AG04450 (cell line): ENCODE data around the gene CHMP2A. TPM values are rescaled to one million over a fixed set of nuclear protein-coding genes. Genes with fewer than 3 reads are reported as not detected.
"Not testable (repeated sequence)": the region's sequence is repeated elsewhere in the genome, so short reads cannot be mapped to it uniquely, and the experiment has no call there.

Source experiments
- CTCF ChIA-PET: fragments of 300-600, 350-600 bp; formaldehyde crosslinking; extraction: SDS; loops from one replicate; lab custom pipeline; 2022; ENCODE audit warnings: antibody characterized with exemption, inconsistent platforms; lab: Charles Lee
- POLR2A ChIA-PET: fragments of 350-600 bp; formaldehyde crosslinking; extraction: SDS; loops from one replicate; lab custom pipeline; 2021; ENCODE audit warnings: antibody characterized with exemption, inconsistent platforms; lab: Yijun Ruan, JAX
- DNase-seq: peaks from one replicate; pipeline ENCODE4 v3.0.0-alpha.2; 2011; ENCODE audit warnings: low read depth, low spot score
- H3K27ac ChIP-seq: one replicate; pipeline ENCODE4 v1.5.1; 2012; ENCODE audit warnings: low read depth, low read length, control low read depth
- H3K27me3 ChIP-seq: one replicate; pipeline ENCODE4 v1.6.0; 2012; ENCODE audit warnings: low read length; ENCODE audit not compliant: control insufficient read depth, insufficient read depth
- H3K4me3 ChIP-seq: 2 replicates; pipeline ENCODE4 v1.5.1; 2011; ENCODE audit warnings: mild to moderate bottlenecking, low read depth, low read length, control low read depth
- H3K9me3 ChIP-seq: 2 replicates; pipeline ENCODE4 v1.5.1; 2012; ENCODE audit warnings: low read length; ENCODE audit not compliant: control insufficient read depth, insufficient read depth
- polyA plus RNA-seq: library from polyadenylated mRNA; depleted of rRNA; stranded (reverse); fragments of >200 nt; gene quantifications from 2 replicates; pipeline ENCODE4 v1.2.3, GENCODE V29; 2011
- TF ChIP-seq, protein P1 (sequence below): IDR thresholded peaks from 2 replicates; pipeline ENCODE4 v1.5.1; 2011; ENCODE audit warnings: low read depth, low read length, control low read depth, inconsistent platforms

Gene CHMP2A
- polyA plus RNA-seq, 1 experiment: 173 TPM

DNA sequence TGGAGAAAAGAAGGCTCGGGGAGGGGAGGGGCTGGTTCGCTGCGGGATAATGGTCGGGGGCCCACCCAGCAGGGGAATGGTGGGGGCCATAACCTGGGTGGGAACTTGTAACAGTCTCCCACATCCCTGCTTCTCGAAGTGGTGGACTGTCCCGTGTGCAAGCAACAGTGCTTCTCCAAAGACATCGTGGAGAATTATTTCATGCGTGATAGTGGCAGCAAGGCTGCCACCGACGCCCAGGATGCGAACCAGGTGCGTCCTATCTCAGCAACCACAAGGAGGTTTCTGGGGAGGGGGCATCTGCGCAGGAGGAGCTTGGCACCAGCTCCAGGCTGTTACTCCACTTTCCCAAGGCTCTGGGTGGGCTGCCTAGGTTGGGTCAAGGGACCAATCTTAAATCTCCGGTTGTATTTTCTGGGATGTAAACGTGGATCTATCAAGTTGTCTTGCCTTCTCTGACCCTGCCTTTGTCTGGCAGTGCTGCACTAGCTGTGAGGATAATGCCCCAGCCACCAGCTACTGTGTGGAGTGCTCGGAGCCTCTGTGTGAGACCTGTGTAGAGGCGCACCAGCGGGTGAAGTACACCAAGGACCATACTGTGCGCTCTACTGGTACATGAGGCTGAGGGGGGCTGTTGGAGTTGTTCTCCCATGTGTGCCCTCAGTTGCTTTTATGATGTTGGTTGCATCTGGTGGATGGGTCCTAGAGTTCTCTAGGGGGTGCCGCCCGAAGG lies 9.5 kb downstream of the CHMP2A start:
- no peak for DNase-seq
- Histone ChIP-seq H3K4me3 (peak overlapping the region; percentile 84), H3K27ac (peak overlapping the region; percentile 11), H3K27me3 (peaks cover 2% of the 10 kb centered on the region), H3K9me3 (no peaks in the 10 kb centered on the region; the same call in 1 of the 2 replicates)
- TF ChIP-seq, protein P1, sequence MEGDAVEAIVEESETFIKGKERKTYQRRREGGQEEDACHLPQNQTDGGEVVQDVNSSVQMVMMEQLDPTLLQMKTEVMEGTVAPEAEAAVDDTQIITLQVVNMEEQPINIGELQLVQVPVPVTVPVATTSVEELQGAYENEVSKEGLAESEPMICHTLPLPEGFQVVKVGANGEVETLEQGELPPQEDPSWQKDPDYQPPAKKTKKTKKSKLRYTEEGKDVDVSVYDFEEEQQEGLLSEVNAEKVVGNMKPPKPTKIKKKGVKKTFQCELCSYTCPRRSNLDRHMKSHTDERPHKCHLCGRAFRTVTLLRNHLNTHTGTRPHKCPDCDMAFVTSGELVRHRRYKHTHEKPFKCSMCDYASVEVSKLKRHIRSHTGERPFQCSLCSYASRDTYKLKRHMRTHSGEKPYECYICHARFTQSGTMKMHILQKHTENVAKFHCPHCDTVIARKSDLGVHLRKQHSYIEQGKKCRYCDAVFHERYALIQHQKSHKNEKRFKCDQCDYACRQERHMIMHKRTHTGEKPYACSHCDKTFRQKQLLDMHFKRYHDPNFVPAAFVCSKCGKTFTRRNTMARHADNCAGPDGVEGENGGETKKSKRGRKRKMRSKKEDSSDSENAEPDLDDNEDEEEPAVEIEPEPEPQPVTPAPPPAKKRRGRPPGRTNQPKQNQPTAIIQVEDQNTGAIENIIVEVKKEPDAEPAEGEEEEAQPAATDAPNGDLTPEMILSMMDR: no peak
- CTCF ChIA-PET: interaction anchor here (0.6 kb wide), 1 partner anchor 26 kb away, joined by 3 read pairs; no protein-coding TSS in a partner anchor
- POLR2A ChIA-PET: interaction anchor here (2.0 to 3.2 kb wide), 4 partner anchors 8 to 30 kb away, joined by 10 to 54 read pairs (median 34); partner anchors contain the start of genes CHMP2A, UBE2M and ZBTB45

DNA sequence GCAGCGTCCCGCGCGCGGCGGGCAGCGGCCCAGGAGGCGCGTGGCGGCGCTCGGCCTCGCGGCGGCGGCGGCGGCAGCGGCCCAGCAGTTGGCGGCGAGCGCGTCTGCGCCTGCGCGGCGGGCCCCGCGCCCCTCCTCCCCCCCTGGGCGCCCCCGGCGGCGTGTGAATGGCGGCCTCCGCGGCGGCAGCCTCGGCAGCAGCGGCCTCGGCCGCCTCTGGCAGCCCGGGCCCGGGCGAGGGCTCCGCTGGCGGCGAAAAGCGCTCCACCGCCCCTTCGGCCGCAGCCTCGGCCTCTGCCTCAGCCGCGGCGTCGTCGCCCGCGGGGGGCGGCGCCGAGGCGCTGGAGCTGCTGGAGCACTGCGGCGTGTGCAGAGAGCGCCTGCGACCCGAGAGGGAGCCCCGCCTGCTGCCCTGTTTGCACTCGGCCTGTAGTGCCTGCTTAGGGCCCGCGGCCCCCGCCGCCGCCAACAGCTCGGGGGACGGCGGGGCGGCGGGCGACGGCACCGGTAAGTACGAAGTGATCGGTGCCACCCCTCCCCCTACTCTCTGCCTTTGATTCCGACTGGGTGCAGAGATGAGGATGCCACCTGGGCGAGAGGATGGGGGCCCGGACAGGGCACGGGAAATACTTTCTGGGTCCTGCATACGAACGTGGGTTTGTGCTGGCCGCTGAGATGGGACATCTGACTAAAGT lies 10.2 kb downstream of the CHMP2A start:
- Histone ChIP-seq H3K4me3 (peak overlapping the region; percentile 84), H3K27me3 (peaks cover 4% of the 10 kb centered on the region), H3K27ac (no peak overlapping the region), H3K9me3 (no peaks in the 10 kb centered on the region; the same call in 1 of the 2 replicates)
- TF ChIP-seq, protein P1: no peak
- CTCF ChIA-PET: interaction anchor here (0.6 kb wide), 2 partner anchors 26 to 715 kb away, joined by 3 read pairs; partner anchors contain the start of gene ZNF587B
- POLR2A ChIA-PET: interaction anchor here (0.6 to 3.2 kb wide), 7 partner anchors 9 to 218 kb away, joined by 3 to 54 read pairs (median 10); partner anchors contain the start of genes CHMP2A, UBE2M, ZBTB45 and ZSCAN22
- DNase-seq: no peak

DNA sequence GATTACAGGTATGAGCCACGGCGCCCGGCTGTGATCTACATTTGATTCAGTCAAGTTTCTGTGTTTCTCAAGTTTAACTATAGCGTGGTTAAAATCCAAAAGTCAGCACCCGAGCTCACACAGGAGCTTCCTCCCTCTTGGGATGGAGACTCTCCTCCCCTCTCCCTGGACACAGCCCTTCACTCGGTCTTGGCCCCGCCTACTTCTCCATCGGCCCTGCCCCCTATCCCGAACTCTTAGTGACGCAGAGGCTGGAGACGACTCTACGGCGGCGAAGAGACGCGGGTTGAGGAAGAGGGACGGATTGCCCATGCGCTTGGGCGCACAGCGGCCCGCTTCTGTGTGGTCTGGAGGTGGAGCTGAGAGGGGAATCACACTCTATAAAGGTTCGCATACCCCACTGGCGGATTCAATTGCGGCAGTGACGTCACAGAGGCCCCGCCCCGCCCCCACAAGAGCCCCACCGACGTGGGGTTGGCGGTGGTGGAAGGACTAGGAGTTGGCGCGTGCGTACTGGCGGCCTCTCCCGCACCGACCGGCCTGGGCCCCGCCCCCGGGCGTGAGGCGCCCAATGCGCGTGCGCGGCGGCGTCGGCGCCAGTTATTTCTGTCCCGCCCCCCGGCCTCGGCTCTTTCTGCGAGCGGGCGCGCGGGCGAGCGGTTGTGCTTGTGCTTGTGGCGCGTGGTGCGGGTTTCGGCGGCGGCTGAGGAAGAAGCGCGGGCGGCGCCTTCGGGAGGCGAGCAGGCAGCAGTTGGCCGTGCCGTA lies 10.9 kb downstream of the CHMP2A start, which contains the start of gene TRIM28:
TRIM28 (plus strand) TSS at position 239 of the 765 bp plus-strand sequence. CDS start 694 bp downstream, outside the sequence.
- Histone ChIP-seq H3K9me3 (no peaks in the 10 kb centered on the region; the same call in 1 of the 2 replicates), H3K27ac (peak within 1 kb of the TSS; percentile 97), H3K4me3 (peak within 1 kb of the TSS; percentile 84), H3K27me3 (peaks cover 6% of the 10 kb centered on the region)
- ChIA-PET CTCF (interaction anchor here (0.6 to 1.4 kb wide), 4 partner anchors 24 to 714 kb away, joined by 3 to 5 read pairs (median 3); partner anchors contain the start of genes ZBTB45 and ZNF587B), POLR2A (interaction anchor here (0.6 to 3.2 kb wide), 15 partner anchors 10 to 1138 kb away, joined by 3 to 54 read pairs (median 5); partner anchors contain the start of genes CHMP2A, UBE2M, ZBTB45 and ZNF324B)
- TF ChIP-seq, protein P1: no peak
- DNase-seq: peak; percentile 99

DNA sequence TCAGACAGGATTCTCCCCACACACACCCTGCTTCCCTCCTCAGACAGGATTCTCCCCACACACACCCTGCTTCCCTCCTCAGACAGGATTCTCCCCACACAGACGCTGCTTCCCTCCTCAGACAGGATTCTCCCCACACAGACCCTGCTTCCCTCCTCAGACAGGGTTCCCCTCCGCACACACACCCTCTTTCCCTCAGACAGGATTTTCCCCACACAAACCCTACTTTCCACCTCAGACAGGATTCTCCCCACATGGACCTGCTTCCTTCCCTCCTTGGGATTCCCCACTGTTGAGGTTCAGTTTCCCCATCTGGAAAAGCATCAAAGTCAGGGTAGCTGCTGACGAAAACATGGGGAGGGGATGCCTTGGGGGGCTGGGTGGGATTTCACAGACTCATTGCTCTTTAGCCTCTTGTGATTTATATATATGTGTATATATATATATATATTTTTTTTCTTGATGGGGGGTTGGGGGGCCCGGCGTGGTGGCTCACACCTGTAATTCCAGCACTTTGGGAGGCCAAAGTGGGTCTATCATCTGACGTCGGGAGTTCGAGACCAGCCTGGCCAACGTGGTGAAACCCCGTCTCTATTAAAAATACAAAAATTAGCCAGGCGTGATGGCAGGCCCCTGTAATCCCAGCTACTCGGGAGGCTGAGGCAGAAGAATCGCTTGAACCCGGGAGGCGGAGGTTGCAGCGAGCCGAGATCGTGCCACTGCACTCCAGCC lies 12.1 kb downstream of the CHMP2A start:
- peak overlapping the region; percentile 97 for H3K27ac ChIP-seq
- peaks cover 18% of the 10 kb centered on the region for H3K27me3 ChIP-seq
- H3K4me3 ChIP-seq: peak overlapping the region; percentile 38; the same call in 1 of the 2 replicates
- CTCF ChIA-PET: interaction anchor here (1.1 to 1.4 kb wide), 3 partner anchors 23 to 38 kb away, joined by 3 to 5 read pairs (median 3); partner anchors contain the start of gene ZBTB45
- H3K9me3 ChIP-seq, DNase-seq: not testable (repeated sequence)
- POLR2A ChIA-PET: interaction anchor here (1.0 to 3.2 kb wide), 4 partner anchors 11 to 91 kb away, joined by 4 to 54 read pairs (median 34); partner anchors contain the start of genes CHMP2A, UBE2M, ZBTB45 and ZNF324B

DNA sequence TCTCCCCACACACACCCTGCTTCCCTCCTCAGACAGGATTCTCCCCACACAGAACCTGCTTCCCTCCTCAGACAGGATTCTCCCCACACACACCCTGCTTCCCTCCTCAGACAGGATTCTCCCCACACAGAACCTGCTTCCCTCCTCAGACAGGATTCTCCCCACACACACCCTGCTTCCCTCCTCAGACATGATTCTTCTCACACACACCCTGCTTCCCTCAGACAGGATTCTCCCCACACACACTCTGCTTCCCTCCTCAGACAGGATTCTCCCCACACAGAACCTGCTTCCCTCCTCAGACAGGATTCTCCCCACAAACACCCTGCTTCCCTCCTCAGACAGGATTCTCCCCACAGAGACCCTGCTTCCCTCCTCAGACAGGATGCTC lies 15.7 kb downstream of the CHMP2A start:
- CTCF ChIA-PET, H3K27ac ChIP-seq, DNase-seq, H3K4me3 ChIP-seq, H3K9me3 ChIP-seq, POLR2A ChIA-PET: not testable (repeated sequence)
- H3K27me3 ChIP-seq: peaks cover 25% of the 10 kb centered on the region
